Neuronal stem cell (in vitro differentiated cells): ENCODE measurements around the gene ADGRF5.

Experiments
- DNase-seq: peaks from one replicate; pipeline ENCODE4 v3.0.0-alpha.2; 2013; ENCODE audit warnings: low spot score
- H2AFZ ChIP-seq: one replicate; pipeline ENCODE4 v1.6.1; 2013; ENCODE audit warnings: mild to moderate bottlenecking, low read length, inconsistent platforms
- H2AK5ac ChIP-seq: 2 replicates; pipeline ENCODE4 v1.6.1; 2013; ENCODE audit warnings: low read depth, mild to moderate bottlenecking, inconsistent platforms, low read length, moderate library complexity, mixed read lengths
- H2BK120ac ChIP-seq: 2 replicates; pipeline ENCODE4 v1.6.1; 2013; ENCODE audit warnings: low read depth, mild to moderate bottlenecking, inconsistent platforms, low read length, moderate library complexity, mixed read lengths
- H2BK12ac ChIP-seq: one replicate; pipeline ENCODE4 v1.6.1; 2013; ENCODE audit warnings: low read length, inconsistent platforms
- H2BK15ac ChIP-seq: 2 replicates; pipeline ENCODE4 v1.6.1; 2013; ENCODE audit warnings: mild to moderate bottlenecking, low read length, inconsistent platforms, mixed read lengths
- H2BK5ac ChIP-seq: one replicate; pipeline ENCODE4 v1.6.1; 2013; ENCODE audit warnings: inconsistent platforms, mild to moderate bottlenecking, low read length, moderate library complexity
- H3K14ac ChIP-seq: one replicate; pipeline ENCODE4 v1.6.1; 2013; ENCODE audit warnings: low read length, inconsistent platforms
- H3K18ac ChIP-seq: 2 replicates; pipeline ENCODE4 v1.6.1; 2013; ENCODE audit warnings: low read length, inconsistent platforms
- H3K23ac ChIP-seq: 2 replicates; pipeline ENCODE4 v1.6.1; 2013; ENCODE audit warnings: low read depth, mild to moderate bottlenecking, mixed read lengths, low read length, inconsistent platforms; ENCODE audit not compliant: poor library complexity
- H3K27ac ChIP-seq: replicated peaks from 3 replicates; pipeline ENCODE4 v1.5.1; 2013; ENCODE audit warnings: low read length, inconsistent platforms
- H3K27me3 ChIP-seq, 3 experiments: 2 replicates each; pipeline ENCODE4 v1.6.1; 2013; ENCODE audit warnings: low read length in 3 of 3, mild to moderate bottlenecking in 2 of 3, inconsistent platforms in 1 of 3, low read depth in 1 of 3, mixed read lengths in 1 of 3, moderate library complexity in 1 of 3; ENCODE audit not compliant: control insufficient read depth in 3 of 3, insufficient read depth in 3 of 3
- H3K36me3 ChIP-seq, 2 donors: replicated peaks in 1 of 2; 2 replicates each; pipeline ENCODE4 v1.6.1; 2013; ENCODE audit warnings: low read length in 2 of 2; ENCODE audit not compliant: control insufficient read depth in 2 of 2, insufficient read depth in 2 of 2
- H3K4ac ChIP-seq: 2 replicates; pipeline ENCODE4 v1.6.1; 2013; ENCODE audit warnings: inconsistent platforms, mild to moderate bottlenecking, low read length, moderate library complexity
- H3K4me1 ChIP-seq, 2 donors: 1 replicate in 1 of 2; 2 replicates in 1 of 2; pipeline ENCODE4 v1.6.1; 2013; ENCODE audit warnings: low read length in 2 of 2, low read depth in 1 of 2; ENCODE audit not compliant: control insufficient read depth in 2 of 2, insufficient read depth in 1 of 2
- H3K4me2 ChIP-seq: one replicate; pipeline ENCODE4 v1.6.1; 2013; ENCODE audit warnings: mild to moderate bottlenecking, low read length, inconsistent platforms; ENCODE audit not compliant: insufficient read depth, poor library complexity, severe bottlenecking
- H3K4me3 ChIP-seq, 2 donors: 2 replicates each; pipeline ENCODE4 v1.5.1; 2013; ENCODE audit warnings: low read length in 2 of 2, mild to moderate bottlenecking in 2 of 2, inconsistent platforms in 1 of 2, moderate library complexity in 1 of 2
- H3K79me1 ChIP-seq: one replicate; pipeline ENCODE4 v1.6.1; 2013; ENCODE audit warnings: low read depth, mild to moderate bottlenecking, inconsistent platforms, low read length, moderate library complexity
- H3K9ac ChIP-seq: one replicate; pipeline ENCODE4 v1.6.1; 2013; ENCODE audit warnings: mild to moderate bottlenecking, low read depth, low read length, inconsistent platforms; ENCODE audit not compliant: poor library complexity
- H3K9me3 ChIP-seq, 2 donors: replicated peaks in 1 of 2; 2 replicates each; pipeline versions ENCODE3 to v1.6.1; 2013; ENCODE audit warnings: low read length in 2 of 2, mild to moderate bottlenecking in 2 of 2, inconsistent platforms in 1 of 2, low read depth in 1 of 2, mixed read lengths in 1 of 2, moderate library complexity in 1 of 2; ENCODE audit not compliant: control insufficient read depth in 2 of 2, insufficient read depth in 1 of 2
- H4K8ac ChIP-seq: one replicate; pipeline ENCODE4 v1.6.1; 2013; ENCODE audit warnings: low read depth, mild to moderate bottlenecking, inconsistent platforms, low read length, moderate library complexity
- H4K91ac ChIP-seq: one replicate; pipeline ENCODE4 v1.6.1; 2013; ENCODE audit warnings: low read length, low read depth, mild to moderate bottlenecking, inconsistent platforms; ENCODE audit not compliant: poor library complexity
- WGBS, 2 donors: extraction: QIAGEN DNeasy Blood & Tissue Kit; methylation state at CpG; one replicate each; pipeline ENCODE4 v1.1.7; 2013; ENCODE audit warnings: missing lambda C conversion rate in 2 of 2, mixed read lengths in 1 of 2; ENCODE audit not compliant: insufficient read length in 2 of 2, insufficient replicate concordance in 1 of 2; ENCODE audit errors: extremely low coverage in 2 of 2; 5-methylcytosine and 5-hydroxymethylcytosine counted together

The ADGRF5 gene

GRCh38 chr6:46882645-46883044 is 39.1 kb downstream of the ADGRF5 start:
- Histone ChIP-seq H3K4ac (no peak overlapping the region), H3K23ac (no peak overlapping the region), H3K27ac (no peak overlapping the region), H3K9ac (no peak overlapping the region), H3K79me1 (no peaks in the 10 kb centered on the region), H3K9me3 (no peaks in the 10 kb centered on the region), H3K14ac (no peak overlapping the region), H3K4me3 (no peak overlapping the region), H2BK15ac (no peak overlapping the region), H4K91ac (no peak overlapping the region), H4K8ac (no peak overlapping the region), H2AK5ac (no peak overlapping the region), H3K4me1 (no peaks in the 10 kb centered on the region), H3K4me2 (no peak overlapping the region), H3K18ac (no peak overlapping the region), H3K27me3 (no peaks in the 10 kb centered on the region), H2BK5ac (no peak overlapping the region), H3K36me3 (no peaks in the 10 kb centered on the region), H2AFZ (no peak overlapping the region), H2BK120ac (no peak overlapping the region), H2BK12ac (no peak overlapping the region)
- DNase-seq: no peak
- WGBS, 2 donors: no CpG with 5 or more reads among the region's 2 CpGs

- Histone ChIP-seq H2AK5ac (no peak overlapping the region), H3K18ac (no peak overlapping the region), H4K91ac (no peak overlapping the region), H4K8ac (no peak overlapping the region), H2BK15ac (no peak overlapping the region), H3K4me3 (no peak overlapping the region), H2BK5ac (no peak overlapping the region), H3K4ac (no peak overlapping the region), H2BK120ac (no peak overlapping the region), H3K23ac (no peak overlapping the region), H2AFZ (no peak overlapping the region), H3K9ac (no peak overlapping the region), H3K14ac (no peak overlapping the region), H3K9me3 (no peaks in the 10 kb centered on the region), H3K27ac (no peak overlapping the region), H3K79me1 (no peaks in the 10 kb centered on the region), H3K27me3 (no peaks in the 10 kb centered on the region), H2BK12ac (no peak overlapping the region), H3K36me3 (no peaks in the 10 kb centered on the region), H3K4me1 (no peaks in the 10 kb centered on the region), H3K4me2 (no peak overlapping the region)
- WGBS, 2 donors: no CpG with 5 or more reads among the region's 5 CpGs
- no peak for DNase-seq
Measured at GRCh38 chr6:46879003-46879402, 42.7 kb downstream of the ADGRF5 start.

- H2BK15ac ChIP-seq: no peak overlapping the region
- H3K9me3 ChIP-seq: no peaks in the 10 kb centered on the region
- WGBS, 2 donors: no CpG with 5 or more reads among the region's 4 CpGs
Measured at GRCh38 chr6:46876126-46876525, 45.6 kb downstream of the ADGRF5 start.

GRCh38 chr6:46867411-46867810 is 54.3 kb downstream of the ADGRF5 start:
- H3K4me2 ChIP-seq: no peak overlapping the region
- no peak overlapping the region for H2BK5ac ChIP-seq
- H2AK5ac ChIP-seq: no peak overlapping the region
- H2BK12ac ChIP-seq: no peak overlapping the region
- H3K27ac ChIP-seq: no peak overlapping the region
- no peak overlapping the region for H4K91ac ChIP-seq
- H3K4ac ChIP-seq: no peak overlapping the region
- DNase-seq: no peak
- no peaks in the 10 kb centered on the region for H3K27me3 ChIP-seq
- H3K9me3 ChIP-seq: no peaks in the 10 kb centered on the region
- H3K9ac ChIP-seq: no peak overlapping the region
- no peak overlapping the region for H3K18ac ChIP-seq
- H3K79me1 ChIP-seq: no peaks in the 10 kb centered on the region
- no peak overlapping the region for H2AFZ ChIP-seq
- no CpG with 5 or more reads among the region's 5 CpGs for WGBS, 2 donors
- H3K23ac ChIP-seq: no peak overlapping the region
- no peak overlapping the region for H2BK15ac ChIP-seq
- no peaks in the 10 kb centered on the region for H3K4me1 ChIP-seq
- no peak overlapping the region for H4K8ac ChIP-seq
- no peaks in the 10 kb centered on the region for H3K36me3 ChIP-seq
- no peak overlapping the region for H2BK120ac ChIP-seq
- no peak overlapping the region for H3K14ac ChIP-seq
- H3K4me3 ChIP-seq: no peak overlapping the region

More at GRCh38 chr6:46876126-46876525, 45.6 kb downstream of the ADGRF5 start:
- H2AK5ac ChIP-seq: no peak overlapping the region
- DNase-seq: no peak
- H3K9ac ChIP-seq: no peak overlapping the region
- peak overlapping the region; percentile 53 for H2AFZ ChIP-seq
- H3K4me2 ChIP-seq: no peak overlapping the region
- no peak overlapping the region for H3K4me3 ChIP-seq
- no peak overlapping the region for H3K14ac ChIP-seq
- no peaks in the 10 kb centered on the region for H3K27me3 ChIP-seq
- no peak overlapping the region for H3K18ac ChIP-seq
- no peak overlapping the region for H2BK120ac ChIP-seq
- no peak overlapping the region for H2BK12ac ChIP-seq
- H3K79me1 ChIP-seq: no peaks in the 10 kb centered on the region
- H3K4me1 ChIP-seq: no peaks in the 10 kb centered on the region
- H3K4ac ChIP-seq: no peak overlapping the region
- H4K91ac ChIP-seq: no peak overlapping the region
- no peak overlapping the region for H3K23ac ChIP-seq
- H3K36me3 ChIP-seq: no peaks in the 10 kb centered on the region
- no peak overlapping the region for H2BK5ac ChIP-seq
- H4K8ac ChIP-seq: no peak overlapping the region
- H3K27ac ChIP-seq: no peak overlapping the region
